Vagina (tissue), 2 donors: ENCODE data around the gene ASTN2. TPM values are rescaled to one million over a fixed set of nuclear protein-coding genes. Genes with fewer than 3 reads are reported as not detected.

ENCODE experiments used
- DNase-seq, 2 donors: peaks; one replicate each; pipeline ENCODE4 v3.0.0-alpha.2; 2017; ENCODE audit errors: extremely low spot score in 2 of 2
- H3K27ac ChIP-seq: fragments of 200-600 bp; sonication (generic); one replicate; pipeline ENCODE4 v1.5.1; 2019
- H3K27me3 ChIP-seq: fragments of 200-600 bp; sonication (generic); one replicate; pipeline ENCODE4 v1.5.1; 2019
- H3K36me3 ChIP-seq, 2 donors: fragments of 200-600 bp; sonication (generic); one replicate each; pipeline ENCODE4 v1.5.1; 2017 to 2019
- H3K4me1 ChIP-seq: fragments of 200-600 bp; sonication (generic); one replicate; pipeline ENCODE4 v1.5.1; 2019
- H3K4me3 ChIP-seq, 2 donors: fragments of 200-600 bp; sonication (generic); 1 replicate in 1 of 2; 2 replicates in 1 of 2; pipeline ENCODE4 v1.5.1; 2016 to 2019
- H3K9me3 ChIP-seq: fragments of 200-600 bp; sonication (generic); one replicate; pipeline ENCODE4 v1.5.1; 2019
- POLR2A ChIP-seq, 2 donors: fragments of 450-650 bp; IDR thresholded peaks; one replicate each; pipeline ENCODE4 v1.6.1; 2017; ENCODE audit warnings: antibody characterized with exemption in 2 of 2, mild to moderate bottlenecking in 2 of 2, moderate library complexity in 2 of 2
- POLR2AphosphoS5 ChIP-seq, 2 donors: sonication (generic); formaldehyde crosslinking; IDR thresholded peaks; one replicate each; pipeline ENCODE4 v1.9.0; 2017; ENCODE audit warnings: antibody characterized with exemption in 2 of 2, mild to moderate bottlenecking in 2 of 2, low read depth in 1 of 2; ENCODE audit not compliant: insufficient read depth in 1 of 2
- intact Hi-C: fragments of 100-400 bp; cut with DNase I; formaldehyde crosslinking; loops from one replicate; pipeline ENCODE4 v1.15.1; 2023
- total RNA-seq: library from RNA; depleted of rRNA; stranded (reverse); fragments of >200 nt; gene quantifications from one replicate; pipeline ENCODE4 v1.2.3, GENCODE V29; 2016
- TF ChIP-seq, protein P1 (sequence below), 3 experiments: fragments of 450-650 bp in 2 of 3; fragments of 200-600 bp in 1 of 3; sonication (generic) in 1 of 3; IDR thresholded peaks; one replicate each; pipeline ENCODE4 v1.5.1; 2017 to 2019; ENCODE audit warnings: antibody characterized with exemption in 3 of 3, mild to moderate bottlenecking in 2 of 3, moderate library complexity in 2 of 3

Gene ASTN2
- total RNA-seq, 1 donor from 2014 or later, result 4.4 TPM

DNA sequence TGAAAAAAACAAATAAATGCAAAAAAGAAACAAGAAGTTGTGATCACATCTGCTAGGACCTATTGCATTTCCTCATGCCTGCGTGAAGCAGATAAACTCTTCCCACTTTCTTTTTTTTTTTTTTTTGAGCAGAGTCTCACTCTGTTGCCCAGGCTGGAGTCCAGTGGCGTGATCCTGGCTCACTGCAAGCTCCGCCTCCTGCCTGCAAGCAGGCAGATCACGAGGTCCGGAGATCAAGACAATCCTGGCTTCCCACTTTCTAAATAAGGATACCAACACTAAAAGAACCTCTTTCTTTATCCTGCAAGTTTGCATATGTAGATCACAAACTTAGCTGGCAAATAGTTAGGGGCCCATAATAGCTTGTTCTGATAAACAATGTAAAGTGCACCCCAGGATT lies 128.6 kb downstream of the ASTN2 start:
- Histone ChIP-seq H3K27me3 (no peaks in the 10 kb centered on the region), H3K4me1 (no peaks in the 10 kb centered on the region), H3K9me3 (no peaks in the 10 kb centered on the region), H3K4me3 (no peak overlapping the region), H3K36me3 (no peaks in the 10 kb centered on the region), H3K27ac (no peak overlapping the region)
- TF ChIP-seq POLR2AphosphoS5 (IDR thresholded peaks at IDR 0.05; ENCODE audit: insufficient read depth in 1 of 2, low read depth in 1 of 2), result no peak
- TF ChIP-seq, protein P1, sequence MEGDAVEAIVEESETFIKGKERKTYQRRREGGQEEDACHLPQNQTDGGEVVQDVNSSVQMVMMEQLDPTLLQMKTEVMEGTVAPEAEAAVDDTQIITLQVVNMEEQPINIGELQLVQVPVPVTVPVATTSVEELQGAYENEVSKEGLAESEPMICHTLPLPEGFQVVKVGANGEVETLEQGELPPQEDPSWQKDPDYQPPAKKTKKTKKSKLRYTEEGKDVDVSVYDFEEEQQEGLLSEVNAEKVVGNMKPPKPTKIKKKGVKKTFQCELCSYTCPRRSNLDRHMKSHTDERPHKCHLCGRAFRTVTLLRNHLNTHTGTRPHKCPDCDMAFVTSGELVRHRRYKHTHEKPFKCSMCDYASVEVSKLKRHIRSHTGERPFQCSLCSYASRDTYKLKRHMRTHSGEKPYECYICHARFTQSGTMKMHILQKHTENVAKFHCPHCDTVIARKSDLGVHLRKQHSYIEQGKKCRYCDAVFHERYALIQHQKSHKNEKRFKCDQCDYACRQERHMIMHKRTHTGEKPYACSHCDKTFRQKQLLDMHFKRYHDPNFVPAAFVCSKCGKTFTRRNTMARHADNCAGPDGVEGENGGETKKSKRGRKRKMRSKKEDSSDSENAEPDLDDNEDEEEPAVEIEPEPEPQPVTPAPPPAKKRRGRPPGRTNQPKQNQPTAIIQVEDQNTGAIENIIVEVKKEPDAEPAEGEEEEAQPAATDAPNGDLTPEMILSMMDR (IDR thresholded peaks at IDR 0.05), result no peak
- no peak for TF ChIP-seq POLR2A (IDR thresholded peaks at IDR 0.05)
- intact Hi-C loops, result no loop called here
- no peak for DNase-seq

DNA sequence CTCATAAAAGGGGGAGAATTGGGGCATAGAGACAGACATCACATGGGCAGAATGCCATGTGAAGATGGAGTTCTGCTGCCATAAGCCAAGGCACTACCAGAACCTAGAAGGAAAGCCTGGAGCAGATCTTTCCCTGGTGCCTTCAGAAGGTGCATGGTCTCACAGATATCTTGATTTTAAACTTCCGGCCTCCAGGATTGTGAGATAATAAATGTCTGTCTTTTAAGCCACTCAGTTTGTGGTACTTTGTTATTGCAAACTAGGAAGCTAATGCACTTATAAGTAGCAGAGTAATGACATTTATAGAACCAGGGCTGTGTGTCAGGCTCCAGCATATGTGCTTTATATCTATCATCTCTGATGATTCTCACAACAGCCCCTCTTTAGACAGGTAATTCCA lies 130.4 kb downstream of the ASTN2 start:
- TF ChIP-seq POLR2A (IDR thresholded peaks at IDR 0.05) (no peak), POLR2AphosphoS5 (IDR thresholded peaks at IDR 0.05; ENCODE audit: insufficient read depth in 1 of 2, low read depth in 1 of 2) (no peak)
- TF ChIP-seq, protein P1 (IDR thresholded peaks at IDR 0.05), result no peak
- H3K27ac ChIP-seq, result no peak overlapping the region
- no peaks in the 10 kb centered on the region for H3K4me1 ChIP-seq
- no peaks in the 10 kb centered on the region for H3K36me3 ChIP-seq
- DNase-seq, result no peak
- intact Hi-C loops, result no loop called here
- no peaks in the 10 kb centered on the region for H3K27me3 ChIP-seq
- no peak overlapping the region for H3K4me3 ChIP-seq
- H3K9me3 ChIP-seq, result no peaks in the 10 kb centered on the region

DNA sequence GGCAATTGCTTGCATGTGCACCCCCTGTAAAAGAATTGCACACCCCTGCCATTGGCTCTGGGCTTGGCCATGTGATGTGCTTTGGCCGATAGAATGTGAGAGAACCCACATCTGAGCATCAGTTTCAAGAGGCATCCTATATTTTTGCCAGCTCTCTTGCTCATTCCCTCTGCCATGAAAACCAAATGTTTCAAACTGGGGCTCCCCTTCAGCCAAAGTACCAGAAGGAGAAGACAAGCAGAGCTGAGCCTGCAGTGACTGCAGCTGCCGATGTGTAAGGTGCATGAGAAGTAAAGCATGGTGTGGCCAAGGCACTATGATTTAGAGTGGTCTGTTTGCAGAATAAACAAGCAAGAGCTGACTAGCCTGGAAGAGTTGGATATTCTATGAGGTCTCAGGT lies 132.3 kb downstream of the ASTN2 start:
- no peak for DNase-seq
- no peaks in the 10 kb centered on the region for H3K4me1 ChIP-seq
- no peaks in the 10 kb centered on the region for H3K27me3 ChIP-seq
- no peaks in the 10 kb centered on the region for H3K9me3 ChIP-seq
- H3K27ac ChIP-seq, result no peak overlapping the region
- H3K36me3 ChIP-seq, result no peaks in the 10 kb centered on the region
- intact Hi-C loops, result no loop called here
- no peak overlapping the region for H3K4me3 ChIP-seq
- TF ChIP-seq POLR2A (IDR thresholded peaks at IDR 0.05) (no peak), POLR2AphosphoS5 (IDR thresholded peaks at IDR 0.05; ENCODE audit: insufficient read depth in 1 of 2, low read depth in 1 of 2) (no peak)
- TF ChIP-seq, protein P1 (IDR thresholded peaks at IDR 0.05), result no peak

DNA sequence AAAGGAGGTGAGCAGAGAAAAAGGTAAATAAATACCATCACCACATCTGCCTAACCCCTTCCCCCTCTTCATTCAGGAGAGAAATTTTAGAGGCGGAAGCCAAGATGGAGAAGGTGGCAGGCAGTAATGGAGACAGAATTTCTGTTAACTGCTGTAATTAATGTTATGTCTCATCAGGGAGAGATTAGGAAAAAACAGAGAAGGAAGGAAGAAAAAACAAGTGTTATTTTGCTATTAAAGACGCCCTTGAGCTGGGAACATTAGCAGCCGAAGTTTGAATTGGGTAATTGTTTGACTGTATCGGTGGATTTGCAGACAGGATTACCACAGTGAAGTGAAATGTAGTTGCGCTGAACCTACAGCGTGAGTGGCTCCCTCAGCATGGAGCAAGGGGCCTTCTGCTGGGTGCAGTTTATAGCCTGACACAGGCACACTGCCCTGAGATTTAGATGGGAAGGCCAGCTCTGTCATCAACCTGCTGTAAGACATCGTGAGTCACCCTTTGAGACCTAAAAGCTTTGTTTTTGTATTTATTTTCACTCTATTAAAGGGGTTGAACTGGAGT lies 136.3 kb downstream of the ASTN2 start:
- TF ChIP-seq, protein P1 (IDR thresholded peaks at IDR 0.05), result no peak
- TF ChIP-seq POLR2A (IDR thresholded peaks at IDR 0.05) (no peak), POLR2AphosphoS5 (IDR thresholded peaks at IDR 0.05; ENCODE audit: insufficient read depth in 1 of 2, low read depth in 1 of 2) (no peak)
- no peaks in the 10 kb centered on the region for H3K36me3 ChIP-seq
- intact Hi-C loops, result no loop called here
- no peaks in the 10 kb centered on the region for H3K27me3 ChIP-seq
- H3K27ac ChIP-seq, result no peak overlapping the region
- DNase-seq, result no peak
- H3K9me3 ChIP-seq, result no peaks in the 10 kb centered on the region
- no peak overlapping the region for H3K4me3 ChIP-seq
- no peaks in the 10 kb centered on the region for H3K4me1 ChIP-seq

DNA sequence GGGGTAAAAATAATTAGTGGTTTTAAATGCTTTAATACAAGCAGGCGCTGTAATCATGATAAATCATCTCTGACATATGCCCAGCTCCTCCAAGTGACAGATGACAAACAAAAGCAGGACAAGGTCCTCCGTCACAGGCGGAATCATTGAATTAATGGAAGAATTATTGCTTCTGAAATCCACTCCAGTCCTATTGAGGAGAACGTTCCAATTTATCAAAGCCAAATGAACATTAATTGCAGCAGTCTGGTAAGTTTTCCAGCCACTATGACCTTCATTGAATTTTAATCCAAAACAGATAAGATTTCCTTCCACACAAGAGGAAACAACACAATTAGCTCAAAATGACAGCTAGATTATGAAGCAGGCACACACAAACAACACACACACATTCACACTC lies 136.8 kb downstream of the ASTN2 start:
- no peaks in the 10 kb centered on the region for H3K27me3 ChIP-seq
- H3K4me3 ChIP-seq, result no peak overlapping the region
- H3K4me1 ChIP-seq, result no peaks in the 10 kb centered on the region
- no peak for DNase-seq
- intact Hi-C loops, result no loop called here
- no peaks in the 10 kb centered on the region for H3K9me3 ChIP-seq
- H3K36me3 ChIP-seq, result no peaks in the 10 kb centered on the region
- TF ChIP-seq POLR2AphosphoS5 (IDR thresholded peaks at IDR 0.05; ENCODE audit: insufficient read depth in 1 of 2, low read depth in 1 of 2) (no peak), POLR2A (IDR thresholded peaks at IDR 0.05) (no peak)
- TF ChIP-seq, protein P1 (IDR thresholded peaks at IDR 0.05), result no peak
- no peak overlapping the region for H3K27ac ChIP-seq
